A549 (cell line): ENCODE results near the gene ZBTB20.

ENCODE experiments used
- BHLHE40 ChIP-seq: IDR thresholded peaks from 2 replicates; pipeline ENCODE4 v1.6.1; 2012; ENCODE audit warnings: low read depth, low read length, inconsistent platforms
- CTCF ChIP-seq: fragments of >200 bp; sonication (Bioruptor Twin); formaldehyde crosslinking; IDR thresholded peaks from 3 replicates; pipeline ENCODE4 v1.5.1; 2016
- HEYL ChIP-seq: fragments of 250-450 bp; sonication (Bioruptor Pico); IDR thresholded peaks from 2 replicates; pipeline ENCODE4 v1.8.0; 2021; ENCODE audit warnings: mild to moderate bottlenecking, moderate library complexity
- MAX ChIP-seq: IDR thresholded peaks from 2 replicates; pipeline ENCODE4 v1.6.1; 2012
- MYC ChIP-seq: IDR thresholded peaks from 2 replicates; pipeline ENCODE4 v1.6.1; 2012; ENCODE audit warnings: mild to moderate bottlenecking, inconsistent platforms, low read length, improper control_type of control experiment, borderline replicate concordance
- POLR2A ChIP-seq: IDR thresholded peaks from 2 replicates; pipeline ENCODE4 v1.6.1; 2012; ENCODE audit warnings: mild to moderate bottlenecking, low read length
- RAD21 ChIP-seq, 2 experiments: fragments of >200 bp in 1 of 2; sonication (Bioruptor Twin) in 1 of 2; formaldehyde crosslinking in 1 of 2; IDR thresholded peaks in 1 of 2; conservative IDR thresholded peaks in 1 of 2; 2 replicates in 1 of 2; 3 replicates in 1 of 2; pipeline ENCODE4 v1.6.1; 2012 to 2018; ENCODE audit warnings: inconsistent platforms in 1 of 2
- ZFP36 ChIP-seq: fragments of 450-650 bp; IDR thresholded peaks from 2 replicates; pipeline ENCODE4 v1.6.1; 2014; ENCODE audit warnings: borderline replicate concordance; ENCODE audit not compliant: partially characterized antibody

GRCh38 chr3:114660124-114660523 lies 487.0 kb downstream of the ZBTB20 start:
- no peak for TF ChIP-seq CTCF
- TF ChIP-seq RAD21 (conservative IDR thresholded peaks at IDR 0.05 in 1 of 2, IDR thresholded peaks at IDR 0.05 in 1 of 2), result no peak
- no peak for TF ChIP-seq POLR2A
- no peak for TF ChIP-seq ZFP36
- no peak for TF ChIP-seq BHLHE40
- no peak for TF ChIP-seq MYC
- TF ChIP-seq MAX, result no peak
- no peak for TF ChIP-seq HEYL (CRISPR knock-in tag)
